Stomach (tissue), 9 donors: Measurements from ENCODE around the gene ZNF827. TPM values are rescaled to one million over a fixed set of nuclear protein-coding genes. Genes with fewer than 3 reads are reported as not detected.

ENCODE experiments used
- DNase-seq, 2 donors: peaks; one replicate each; pipeline versions ENCODE4 v3.0.0 to v3.0.0-alpha.2; 2013 to 2019
- H3K27ac ChIP-seq, 5 donors: fragments of 200-600 bp in 4 of 5; sonication (generic) in 4 of 5; one replicate each; pipeline ENCODE4 v1.5.1; 2013 to 2019; ENCODE audit warnings: mild to moderate bottlenecking in 1 of 5, moderate library complexity in 1 of 5
- H3K27me3 ChIP-seq, 3 donors: fragments of 200-600 bp; sonication (generic); one replicate each; pipeline ENCODE4 v1.5.1; 2017 to 2019; ENCODE audit warnings: mixed run types in 1 of 3
- H3K36me3 ChIP-seq, 4 donors: fragments of 200-600 bp; sonication (generic); 1 replicate in 3 of 4; 2 replicates in 1 of 4; pipeline ENCODE4 v1.5.1; 2016 to 2019
- H3K4me1 ChIP-seq, 4 donors: fragments of 200-600 bp; sonication (generic); one replicate each; pipeline ENCODE4 v1.5.1; 2016 to 2019
- H3K4me3 ChIP-seq, 4 donors: fragments of 200-600 bp; sonication (generic) in 3 of 4; one replicate each; pipeline ENCODE4 v1.5.1; 2016 to 2019; ENCODE audit warnings: mild to moderate bottlenecking in 1 of 4
- H3K9me3 ChIP-seq, 4 donors: fragments of 200-600 bp; sonication (generic); one replicate each; pipeline ENCODE4 v1.5.1; 2016 to 2019
- CTCF ChIP-seq, 7 experiments: fragments of 450-650 bp in 4 of 7; fragments of 200-600 bp in 3 of 7; sonication (generic) in 3 of 7; IDR thresholded peaks; one replicate each; pipeline ENCODE4 v1.5.1; 2016 to 2019; ENCODE audit warnings: antibody characterized with exemption in 7 of 7, control low read depth in 2 of 7, mild to moderate bottlenecking in 1 of 7
- EP300 ChIP-seq: sonication (generic); formaldehyde crosslinking; IDR thresholded peaks from one replicate; pipeline ENCODE4 v1.6.1; 2017; ENCODE audit warnings: antibody characterized with exemption
- POLR2A ChIP-seq, 4 donors: fragments of 450-650 bp; IDR thresholded peaks; one replicate each; pipeline ENCODE4 v1.6.1; 2016; ENCODE audit warnings: antibody characterized with exemption in 4 of 4, control low read depth in 2 of 4, mild to moderate bottlenecking in 1 of 4, moderate library complexity in 1 of 4
- POLR2AphosphoS5 ChIP-seq, 3 donors: sonication (generic); formaldehyde crosslinking; IDR thresholded peaks; one replicate each; pipeline ENCODE4 v1.6.1; 2016; ENCODE audit warnings: antibody characterized with exemption in 3 of 3
- WGBS, 5 donors: extraction: QIAGEN DNeasy Blood & Tissue Kit in 3 of 5; methylation state at CpG; one replicate each; pipeline versions ENCODE4 v1.1.5 to v1.1.7; 2013 to 2018; 5-methylcytosine and 5-hydroxymethylcytosine counted together
- intact Hi-C: fragments of 100-400 bp; cut with DNase I; formaldehyde crosslinking; loops from one replicate; pipeline ENCODE4 v1.15.1; 2023; ENCODE audit warnings: low total_unique reads
- polyA plus RNA-seq, 3 donors: library from polyadenylated mRNA; stranded (reverse); fragments of 200-250 nt; gene quantifications; one replicate each; pipeline ENCODE4 v1.2.3, GENCODE V29; 2013
- total RNA-seq, 5 donors: library from RNA; depleted of rRNA; stranded (reverse); fragments of >200 nt; gene quantifications; one replicate each; pipeline versions ENCODE4 v1.1.0 to v1.2.3, GENCODE V29; 2014 to 2016
- donor health status: healthy with polysubstance abuse.
- donor health status: Bipolar disorder and iron deficiency.
- donor health status: healthy.

Gene ZNF827
- total and polyA plus RNA-seq, 8 donors = 1.7 to 109 (median 13.5) TPM

GRCh38 chr4:145860897-145861296, 77.7 kb downstream of the ZNF827 start:
- no peak overlapping the region for H3K27ac ChIP-seq
- intact Hi-C loops = no loop called here
- TF ChIP-seq POLR2A (IDR thresholded peaks at IDR 0.05) (no peak), POLR2AphosphoS5 (IDR thresholded peaks at IDR 0.05) (no peak), CTCF (IDR thresholded peaks at IDR 0.05) (no peak), EP300 (no peak)
- peaks cover 0 to 12% (median 7%) of the 10 kb centered on the region in 4 donors for H3K36me3 ChIP-seq
- no peaks in the 10 kb centered on the region for H3K27me3 ChIP-seq
- no peak for DNase-seq
- no peak overlapping the region for H3K4me3 ChIP-seq
- no peaks in the 10 kb centered on the region for H3K9me3 ChIP-seq
- peaks cover 0 to 9% (median 0%) of the 10 kb centered on the region in 4 donors for H3K4me1 ChIP-seq
- WGBS, 5 donors = 97 to 100% (median 99%) methylated on average over 5 of the region's 5 CpGs

GRCh38 chr4:145860446-145860845, 78.2 kb downstream of the ZNF827 start:
- Histone ChIP-seq H3K9me3 (no peaks in the 10 kb centered on the region), H3K4me3 (no peak overlapping the region), H3K4me1 (peaks cover 0 to 9% (median 0%) of the 10 kb centered on the region in 4 donors), H3K27me3 (no peaks in the 10 kb centered on the region), H3K36me3 (peaks cover 0 to 12% (median 7%) of the 10 kb centered on the region in 4 donors), H3K27ac (no peak overlapping the region)
- no peak for DNase-seq
- TF ChIP-seq EP300 (no peak), POLR2A (IDR thresholded peaks at IDR 0.05) (no peak), POLR2AphosphoS5 (IDR thresholded peaks at IDR 0.05) (no peak), CTCF (IDR thresholded peaks at IDR 0.05) (no peak)
- whole genome bisulfite sequencing, 5 donors = 55 to 82% (median 60%) methylated on average over 5 of the region's 5 CpGs
- intact Hi-C loops = no loop called here

GRCh38 chr4:145859926-145860325, 78.7 kb downstream of the ZNF827 start:
- no peak overlapping the region for H3K27ac ChIP-seq
- TF ChIP-seq POLR2A (IDR thresholded peaks at IDR 0.05) = no peak
- 58 to 66% (median 63%) methylated on average over 3 of the region's 3 CpGs for WGBS, 5 donors

GRCh38 chr4:145859426-145859825, 79.2 kb downstream of the ZNF827 start:
- TF ChIP-seq EP300 (no peak), POLR2AphosphoS5 (IDR thresholded peaks at IDR 0.05) (no peak), CTCF (IDR thresholded peaks at IDR 0.05) (no peak), POLR2A (IDR thresholded peaks at IDR 0.05) (no peak)
- no peak overlapping the region for H3K4me3 ChIP-seq
- H3K36me3 ChIP-seq = peaks cover 0 to 12% (median 7%) of the 10 kb centered on the region in 4 donors
- no peak for DNase-seq
- intact Hi-C loops = no loop called here
- no peaks in the 10 kb centered on the region for H3K9me3 ChIP-seq
- 74 to 91% (median 83%) methylated on average over 8 of the region's 8 CpGs for WGBS, 5 donors
- H3K27ac ChIP-seq = no peak overlapping the region
- H3K4me1 ChIP-seq = peaks cover 0 to 9% (median 0%) of the 10 kb centered on the region in 4 donors
- no peaks in the 10 kb centered on the region for H3K27me3 ChIP-seq

More at GRCh38 chr4:145859926-145860325, 78.7 kb downstream of the ZNF827 start:
- no peak for DNase-seq
- peaks cover 0 to 12% (median 7%) of the 10 kb centered on the region in 4 donors for H3K36me3 ChIP-seq
- intact Hi-C loops = no loop called here
- H3K4me3 ChIP-seq = no peak overlapping the region
- H3K9me3 ChIP-seq = no peaks in the 10 kb centered on the region
- H3K4me1 ChIP-seq = peaks cover 0 to 9% (median 0%) of the 10 kb centered on the region in 4 donors
- H3K27me3 ChIP-seq = no peaks in the 10 kb centered on the region

- DNase-seq = no peak
- Histone ChIP-seq H3K9me3 (no peaks in the 10 kb centered on the region), H3K4me1 (peaks cover 0 to 17% (median 10%) of the 10 kb centered on the region in 4 donors), H3K4me3 (no peak overlapping the region), H3K27ac (no peak overlapping the region), H3K36me3 (peaks cover 0 to 17% (median 13%) of the 10 kb centered on the region in 4 donors), H3K27me3 (no peaks in the 10 kb centered on the region)
- TF ChIP-seq POLR2AphosphoS5 (IDR thresholded peaks at IDR 0.05) (no peak), EP300 (no peak), CTCF (IDR thresholded peaks at IDR 0.05) (no peak), POLR2A (IDR thresholded peaks at IDR 0.05) (no peak)
- intact Hi-C loops = no loop called here
- 55 to 79% (median 69%) methylated on average over 3 of the region's 3 CpGs for WGBS, 5 donors
Observed at GRCh38 chr4:145852256-145852839, 86.3 kb downstream of the ZNF827 start.
